ENCODE results near the gene TEX13D.

The TEX13D gene

DNA sequence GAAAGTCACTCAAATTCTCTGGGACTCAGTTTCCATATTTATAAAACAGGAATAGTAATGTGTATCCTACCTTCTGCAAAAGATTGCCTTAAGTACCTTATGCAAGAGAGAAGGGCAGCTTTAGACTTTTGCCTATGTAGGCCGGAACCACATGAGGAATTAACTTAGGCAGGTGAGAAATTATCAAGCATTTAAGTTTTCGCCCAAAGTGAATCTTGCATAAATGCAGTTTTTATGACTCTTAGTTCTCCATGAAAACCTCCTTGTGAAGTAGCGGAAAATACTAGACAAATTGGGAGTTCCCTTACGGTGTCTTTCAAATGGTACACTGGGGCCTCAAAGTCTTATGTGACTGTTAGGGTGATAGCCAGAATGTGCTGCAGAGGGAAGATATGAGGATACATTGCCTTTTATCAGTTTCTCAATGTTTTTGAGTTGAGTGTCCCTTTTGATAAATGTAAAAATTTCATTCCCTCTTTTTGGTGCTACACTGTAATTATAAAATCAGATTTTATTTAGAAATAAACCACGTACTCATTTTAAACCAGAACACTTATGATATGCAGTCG, 16.5 kb downstream of the TEX13D start:
- no peak for DNase-seq

DNA sequence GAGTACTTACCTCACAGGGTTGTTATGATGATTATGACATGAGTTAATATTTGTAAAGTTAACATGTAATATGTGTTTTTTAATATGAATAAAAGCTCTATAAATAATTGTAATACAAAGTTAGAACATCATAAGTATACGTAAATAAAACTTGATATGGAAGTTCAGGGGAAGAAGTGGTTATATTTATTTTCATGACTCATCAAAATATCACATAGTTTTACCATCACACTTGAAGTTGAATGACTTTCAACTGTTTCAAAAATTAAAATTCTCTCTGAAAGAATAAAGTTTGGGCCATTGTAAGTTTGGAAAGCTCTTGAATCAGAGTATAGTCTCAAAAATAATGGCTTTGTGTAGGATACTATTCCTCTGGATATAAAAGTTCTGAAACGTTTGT, 22.2 kb downstream of the TEX13D start:
- DNase-seq = no peak

DNA sequence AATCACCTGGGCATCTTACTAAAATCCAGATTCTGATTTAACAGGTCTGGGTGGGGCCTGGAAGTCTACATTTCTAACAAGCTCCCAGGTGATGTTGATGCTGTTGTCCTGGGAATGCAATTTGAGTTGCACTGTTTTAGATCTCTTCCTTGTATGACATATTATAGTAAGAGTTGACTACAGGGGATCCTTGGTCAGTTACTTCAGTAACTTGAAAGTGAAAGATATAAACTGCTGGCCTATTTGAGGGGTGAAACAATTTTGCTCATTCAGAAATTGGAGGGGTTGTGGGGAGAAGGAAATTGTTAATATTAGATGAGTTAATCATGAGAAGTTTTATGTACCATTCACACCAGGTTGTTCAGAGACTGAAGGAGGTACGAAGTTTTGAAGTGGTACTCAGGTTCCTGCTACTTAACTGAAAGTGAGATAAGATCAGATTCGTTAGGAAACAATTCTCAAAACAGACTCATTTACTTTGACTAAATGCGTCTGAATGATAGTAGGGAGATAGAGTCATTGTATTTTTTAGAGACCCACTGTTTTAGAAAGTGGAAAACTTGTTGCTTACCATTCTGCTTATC, 26.4 kb downstream of the TEX13D start:
- DNase-seq = no peak

DNA sequence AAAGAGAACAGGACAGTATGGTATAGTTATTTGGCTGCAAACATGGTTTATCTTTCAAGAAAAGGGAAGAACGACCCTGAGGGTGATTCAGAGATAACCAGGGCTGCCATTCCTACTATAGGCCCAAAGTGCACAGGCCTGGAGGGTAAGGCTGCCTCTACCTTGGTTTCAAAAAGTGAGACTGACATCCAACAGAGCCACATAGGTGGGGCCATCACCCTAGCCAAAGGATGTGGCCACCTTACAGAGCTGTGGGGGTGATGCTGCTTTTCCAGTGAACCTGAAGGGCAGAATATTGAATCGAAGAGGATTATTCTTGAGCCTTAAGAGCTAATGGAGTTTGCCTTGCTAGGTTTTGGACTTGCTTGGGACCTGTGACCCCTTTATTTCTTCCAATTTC, 29.6 kb downstream of the TEX13D start:
- no peak for DNase-seq

DNA sequence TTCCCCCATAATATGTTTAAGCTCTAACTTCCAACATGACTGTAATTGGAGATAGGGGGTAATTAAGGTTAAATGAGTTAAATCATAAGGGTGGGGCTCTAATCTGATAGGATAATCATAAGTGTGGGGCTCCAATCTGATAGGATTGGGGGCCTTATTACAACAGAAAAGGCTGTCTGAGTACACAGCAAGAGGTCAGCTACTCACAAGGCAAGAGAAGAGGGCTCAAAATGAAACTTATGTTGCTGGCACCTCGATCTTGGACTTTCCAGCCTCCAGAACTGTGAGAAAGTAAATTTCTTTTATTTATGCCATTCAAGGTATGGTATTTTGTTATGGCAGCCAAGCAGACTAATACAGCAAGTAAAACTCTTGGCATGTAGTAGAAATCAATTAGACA, 30.3 kb downstream of the TEX13D start:
- DNase-seq = no peak

DNA sequence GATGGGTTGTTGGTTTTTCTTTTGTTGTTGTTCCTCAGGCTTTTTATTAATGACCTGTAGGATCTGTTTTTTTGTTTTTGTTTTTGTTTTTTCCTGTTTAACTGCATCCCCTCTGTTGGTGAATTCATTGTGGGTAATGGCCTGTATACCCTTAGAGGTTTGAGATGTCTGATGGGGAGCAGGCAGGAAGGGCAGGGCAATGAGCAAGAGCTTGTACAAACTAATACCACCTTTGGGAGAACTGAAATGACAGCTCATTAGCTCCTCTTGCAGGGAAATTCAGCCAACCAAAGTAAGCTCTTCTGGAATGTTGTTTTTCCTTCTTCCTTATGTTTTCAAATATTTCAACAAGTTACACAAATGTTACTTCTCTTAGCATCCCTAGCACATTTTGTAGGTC, 37.3 kb downstream of the TEX13D start:
- DNase-seq = no peak

DNA sequence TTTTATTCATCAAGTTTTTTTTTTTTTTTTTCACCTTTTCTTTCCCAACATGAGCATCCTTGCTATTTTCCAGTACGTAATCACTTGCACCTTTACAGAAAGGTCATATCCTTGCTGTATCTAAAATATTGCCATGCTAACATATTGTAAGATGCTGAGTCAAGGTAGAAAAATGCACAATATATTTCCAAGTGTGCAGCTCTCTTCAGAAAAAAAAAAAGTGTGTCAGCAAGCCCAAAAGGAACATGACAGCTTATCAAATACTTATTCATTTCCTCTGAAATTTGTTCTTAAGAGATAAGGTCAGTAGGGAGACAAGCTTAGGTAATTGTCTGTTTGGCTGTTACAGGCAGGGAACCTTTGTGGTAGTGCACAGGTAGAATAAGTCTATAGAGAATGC, 40.9 kb downstream of the TEX13D start:
- DNase-seq = no peak

DNA sequence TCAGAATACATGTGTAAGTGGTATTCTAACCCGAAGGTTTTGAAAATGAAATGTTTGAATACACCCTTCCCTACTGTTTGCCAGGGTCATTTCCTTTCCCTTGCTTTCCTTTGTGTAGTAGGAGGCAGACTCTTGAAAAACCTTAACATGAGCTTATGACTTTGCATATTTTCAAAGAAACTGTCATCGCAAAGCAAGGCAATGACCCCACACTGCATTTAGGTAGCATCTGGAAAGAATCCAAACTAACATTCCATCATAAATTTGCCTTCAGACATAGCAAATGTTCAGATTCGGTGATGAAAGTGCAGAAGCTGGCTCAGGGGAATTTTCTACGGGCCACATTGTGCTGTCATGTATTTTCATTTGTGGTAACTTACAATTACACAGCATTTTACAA, 46.2 kb downstream of the TEX13D start:
- no peak for DNase-seq

DNA sequence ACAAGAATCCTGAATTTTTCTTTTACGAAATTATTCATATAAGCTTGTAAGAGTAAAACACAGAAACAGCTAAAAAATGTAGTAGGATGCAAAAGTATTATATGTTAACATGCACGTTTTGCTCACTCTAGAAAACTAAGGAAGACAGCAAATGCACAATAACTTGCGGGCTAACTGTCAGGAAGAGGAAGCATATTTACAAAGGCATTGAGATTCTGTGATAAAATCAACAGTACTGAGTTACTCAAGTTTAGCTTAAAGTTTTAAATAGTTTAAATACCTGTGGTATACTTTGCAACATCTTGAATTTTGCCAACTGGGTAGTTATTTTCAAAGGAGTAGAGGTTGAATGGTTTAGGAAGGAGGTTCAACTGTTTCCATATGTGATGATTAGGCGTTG, 50.9 kb downstream of the TEX13D start:
- no peak for DNase-seq

DNA sequence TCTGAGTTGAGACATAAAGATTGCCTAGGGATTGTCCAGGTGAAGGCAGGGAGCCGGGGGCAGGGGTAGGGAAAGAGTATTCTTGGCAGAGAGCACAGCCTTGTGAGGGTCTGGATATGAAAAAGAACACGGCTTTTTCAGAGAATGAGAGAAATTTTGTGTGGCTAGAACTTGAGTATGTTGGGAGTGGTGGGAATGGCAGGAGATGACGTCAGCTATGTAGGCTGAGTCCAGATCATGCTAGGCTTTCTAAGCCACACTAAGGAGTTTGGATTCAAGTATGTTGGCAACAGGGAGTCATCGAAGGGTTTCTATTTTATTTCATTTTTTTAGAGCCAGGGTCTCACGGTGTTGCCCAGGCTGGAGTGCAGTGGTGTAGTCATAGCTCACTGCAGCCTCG, 53.9 kb downstream of the TEX13D start:
- no peak for DNase-seq
